Duodenal mucosa (tissue), 2 donors: ENCODE measurements around the gene NCAPH2.
"Not testable (repeated sequence)": the region's sequence is repeated elsewhere in the genome, so short reads cannot be mapped to it uniquely, and the experiment has no call there.

Experiments used
- H3K27ac ChIP-seq: one replicate; pipeline ENCODE4 v1.7.0; 2013; ENCODE audit warnings: low read depth, low read length
- H3K27me3 ChIP-seq, 2 donors: one replicate each; pipeline ENCODE4 v1.7.0; 2013; ENCODE audit warnings: low read length in 2 of 2, control low read depth in 1 of 2; ENCODE audit not compliant: insufficient read depth in 2 of 2, control insufficient read depth in 1 of 2
- H3K36me3 ChIP-seq, 2 donors: one replicate each; pipeline ENCODE4 v1.7.0; 2013; ENCODE audit warnings: low read length in 2 of 2, control low read depth in 1 of 2; ENCODE audit not compliant: insufficient read depth in 2 of 2, control insufficient read depth in 1 of 2
- H3K4me1 ChIP-seq, 2 donors: one replicate each; pipeline ENCODE4 v1.7.0; 2013; ENCODE audit warnings: low read length in 2 of 2, control low read depth in 1 of 2; ENCODE audit not compliant: insufficient read depth in 2 of 2, control insufficient read depth in 1 of 2
- H3K4me3 ChIP-seq, 2 donors: one replicate each; pipeline ENCODE4 v1.7.0; 2013; ENCODE audit warnings: low read length in 2 of 2, low read depth in 1 of 2
- H3K9ac ChIP-seq, 2 donors: one replicate each; pipeline ENCODE4 v1.7.0; 2013; ENCODE audit warnings: low read length in 2 of 2, low read depth in 1 of 2
- H3K9me3 ChIP-seq, 2 donors: one replicate each; pipeline ENCODE4 v1.7.0; 2013; ENCODE audit warnings: low read length in 2 of 2, control low read depth in 1 of 2; ENCODE audit not compliant: control insufficient read depth in 1 of 2

The NCAPH2 gene

GRCh38 chr22:50519151-50519550 is 11.1 kb downstream of the NCAPH2 start:
- Histone ChIP-seq H3K9me3 (no peaks in the 10 kb centered on the region), H3K4me3 (no peak overlapping the region), H3K4me1 (peaks cover 10 to 18% of the 10 kb centered on the region in 2 donors), H3K36me3 (peaks cover 28 to 69% of the 10 kb centered on the region in 2 donors), H3K9ac (no peak overlapping the region), H3K27ac (no peak overlapping the region), H3K27me3 (no peaks in the 10 kb centered on the region)

DNA sequence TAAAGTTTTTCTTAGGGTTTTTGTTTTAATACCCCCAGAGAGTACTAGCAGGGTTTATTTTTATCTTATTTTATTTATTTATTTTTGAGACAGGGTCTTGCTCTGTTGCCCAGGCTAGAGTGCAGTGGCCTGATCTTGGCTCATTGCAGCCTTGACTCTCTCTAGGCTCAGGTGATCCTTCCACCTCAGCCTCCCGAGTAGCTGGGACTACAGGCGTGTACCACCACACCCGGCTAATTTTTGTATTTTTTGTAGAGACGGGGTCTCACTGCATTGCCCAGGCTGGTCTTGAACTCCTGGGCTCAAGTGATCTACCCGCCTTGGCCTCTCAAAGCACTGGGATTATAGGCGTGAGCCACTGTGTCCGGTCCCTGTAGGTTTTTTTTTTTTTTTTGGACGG is 12.2 kb downstream of the NCAPH2 start:
- not testable (repeated sequence) for H3K9me3 ChIP-seq, H3K9ac ChIP-seq, H3K4me3 ChIP-seq, H3K27ac ChIP-seq, H3K27me3 ChIP-seq
- H3K4me1 ChIP-seq: peaks cover 15 to 27% of the 10 kb centered on the region in 2 donors
- peaks cover 28 to 64% of the 10 kb centered on the region in 2 donors for H3K36me3 ChIP-seq

DNA sequence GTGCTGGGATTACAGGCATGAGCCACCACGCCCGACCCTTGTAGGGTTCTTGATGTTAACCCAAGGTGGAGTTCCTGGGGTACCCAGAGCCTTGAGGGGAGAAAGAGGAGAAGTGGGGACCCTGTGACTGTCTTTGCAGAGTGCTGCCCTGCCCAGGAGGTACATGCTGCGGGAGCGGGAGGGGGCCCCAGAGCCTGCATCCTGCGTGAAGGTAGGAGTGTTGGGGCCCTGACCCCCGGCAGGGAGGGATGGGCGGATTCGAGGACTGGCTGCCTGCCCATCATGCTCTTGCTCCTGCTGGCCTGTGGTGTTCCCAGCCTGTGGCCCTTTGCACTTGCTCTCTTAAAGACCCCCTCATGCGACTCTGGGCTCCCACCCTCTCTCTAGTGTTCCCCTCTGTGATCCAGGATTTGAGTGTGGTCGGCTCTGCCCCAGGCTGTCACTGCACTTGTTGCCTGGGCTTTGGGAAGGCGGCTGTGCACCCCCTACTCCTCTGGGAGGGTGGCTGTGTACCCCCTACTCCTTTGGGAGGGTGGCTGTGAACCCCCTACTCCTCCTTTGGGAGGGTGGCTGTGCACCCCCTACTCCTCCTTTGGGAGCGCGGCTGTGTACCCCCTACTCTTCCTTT is 12.9 kb downstream of the NCAPH2 start:
- Histone ChIP-seq H3K9ac (no peak overlapping the region), H3K36me3 (peaks cover 28 to 64% of the 10 kb centered on the region in 2 donors), H3K4me1 (peaks cover 15 to 27% of the 10 kb centered on the region in 2 donors), H3K27ac (no peak overlapping the region), H3K4me3 (no peak overlapping the region), H3K27me3 (no peaks in the 10 kb centered on the region), H3K9me3 (no peaks in the 10 kb centered on the region)

DNA sequence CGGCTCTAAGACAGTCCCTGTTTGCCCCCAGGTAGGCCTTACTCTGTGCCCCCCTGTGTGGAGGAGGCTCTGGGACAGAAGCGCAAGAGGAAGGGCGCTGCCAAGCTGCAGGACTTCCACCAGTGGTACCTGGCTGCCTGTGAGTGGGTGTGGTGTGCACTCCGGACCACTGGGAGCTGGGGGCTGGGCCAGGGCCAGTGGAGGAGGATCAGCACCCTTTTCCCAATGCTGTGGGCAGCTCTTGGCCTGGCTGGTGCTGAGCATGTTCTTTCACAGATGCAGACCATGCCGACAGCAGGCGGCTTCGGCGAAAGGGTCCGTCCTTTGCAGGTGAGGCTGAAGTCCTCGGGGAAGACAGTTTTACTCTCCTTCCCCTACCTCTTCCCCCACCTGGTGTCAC is 13.7 kb downstream of the NCAPH2 start:
- H3K9ac ChIP-seq: no peak overlapping the region
- no peak overlapping the region for H3K27ac ChIP-seq
- H3K9me3 ChIP-seq: no peaks in the 10 kb centered on the region
- no peaks in the 10 kb centered on the region for H3K27me3 ChIP-seq
- H3K4me3 ChIP-seq: no peak overlapping the region
- peaks cover 28 to 58% of the 10 kb centered on the region in 2 donors for H3K36me3 ChIP-seq
- peaks cover 18 to 30% of the 10 kb centered on the region in 2 donors for H3K4me1 ChIP-seq

DNA sequence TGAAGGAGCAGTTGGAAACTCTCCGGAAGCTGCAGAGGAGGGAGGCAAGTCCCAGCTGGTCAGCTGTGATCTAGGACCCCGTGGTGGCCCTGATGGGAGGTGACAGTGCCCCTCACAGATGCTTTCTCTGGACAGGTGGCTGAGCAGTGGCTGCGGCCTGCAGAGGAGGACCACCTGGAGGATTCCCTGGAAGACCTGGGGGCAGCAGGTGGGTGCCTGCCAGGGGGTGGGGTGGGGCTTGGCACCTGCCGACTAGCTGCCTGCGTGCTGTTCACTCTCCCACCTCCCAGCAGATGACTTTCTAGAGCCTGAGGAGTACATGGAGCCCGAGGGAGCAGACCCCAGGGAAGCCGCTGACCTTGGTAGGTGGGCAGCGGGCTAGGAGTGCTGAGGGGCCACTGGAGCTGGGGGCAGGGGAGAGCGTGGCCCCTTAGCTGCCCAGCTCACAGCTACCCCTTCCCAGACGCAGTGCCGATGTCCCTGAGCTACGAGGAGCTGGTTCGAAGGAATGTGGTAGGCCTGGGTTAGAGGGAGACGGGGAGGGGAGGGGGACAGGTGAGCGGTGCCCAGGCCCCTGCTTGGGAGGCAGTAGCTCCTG is 14.3 kb downstream of the NCAPH2 start:
- Histone ChIP-seq H3K36me3 (peaks cover 24 to 54% of the 10 kb centered on the region in 2 donors), H3K9ac (no peak overlapping the region), H3K4me3 (no peak overlapping the region), H3K27me3 (no peaks in the 10 kb centered on the region), H3K4me1 (peaks cover 24 to 36% of the 10 kb centered on the region in 2 donors), H3K27ac (no peak overlapping the region), H3K9me3 (no peaks in the 10 kb centered on the region)

DNA sequence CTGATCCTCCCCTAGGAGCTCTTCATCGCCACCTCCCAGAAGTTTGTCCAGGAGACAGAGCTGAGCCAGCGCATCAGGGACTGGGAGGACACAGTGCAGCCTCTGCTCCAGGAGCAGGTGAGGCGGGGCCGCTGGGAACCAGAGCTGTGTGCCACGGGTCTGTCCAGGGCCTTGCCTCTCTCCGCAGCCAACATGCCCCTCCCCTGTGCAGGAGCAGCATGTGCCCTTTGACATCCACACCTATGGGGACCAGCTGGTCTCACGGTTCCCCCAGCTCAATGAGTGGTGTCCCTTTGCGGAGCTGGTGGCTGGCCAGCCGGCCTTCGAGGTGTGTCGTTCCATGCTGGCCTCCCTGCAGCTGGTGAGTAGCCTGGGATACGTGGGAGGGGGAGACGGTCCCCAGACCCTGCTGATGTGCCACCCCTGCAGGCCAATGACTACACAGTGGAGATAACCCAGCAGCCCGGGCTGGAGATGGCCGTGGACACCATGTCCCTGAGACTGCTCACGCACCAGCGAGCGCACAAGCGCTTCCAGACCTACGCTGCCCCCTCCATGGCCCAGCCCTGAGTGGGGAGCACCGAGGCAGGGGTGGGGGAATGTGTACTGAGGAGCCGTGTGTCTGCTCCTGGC is 14.9 kb downstream of the NCAPH2 start:
- Histone ChIP-seq H3K36me3 (peaks cover 18 to 48% of the 10 kb centered on the region in 2 donors), H3K9ac (no peak overlapping the region), H3K4me1 (peaks cover 29 to 42% of the 10 kb centered on the region in 2 donors), H3K4me3 (peak overlapping the region in 1 of 2 donors; percentile 62), H3K27ac (no peak overlapping the region), H3K9me3 (no peaks in the 10 kb centered on the region), H3K27me3 (no peaks in the 10 kb centered on the region)

DNA sequence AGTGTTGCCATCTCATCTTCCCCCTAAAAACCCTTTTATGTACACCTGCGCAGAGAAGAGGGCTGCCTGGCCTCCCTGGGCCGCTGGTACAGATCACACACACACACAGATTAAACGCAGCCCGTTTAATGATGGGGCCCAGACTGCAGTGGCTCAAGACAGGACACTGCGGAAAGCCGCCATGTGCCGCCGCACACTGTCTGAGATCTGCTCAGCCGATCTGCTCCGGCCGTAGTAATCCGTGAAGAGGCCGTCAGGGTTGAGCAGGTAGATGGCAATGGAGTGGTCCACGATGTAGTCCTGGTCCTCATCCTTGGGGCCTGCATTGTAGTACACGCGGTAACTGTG is 15.4 kb downstream of the NCAPH2 start:
- Histone ChIP-seq H3K4me3 (peak overlapping the region in 1 of 2 donors; percentile 62), H3K27me3 (no peaks in the 10 kb centered on the region), H3K4me1 (peaks cover 34 to 48% of the 10 kb centered on the region in 2 donors), H3K36me3 (peaks cover 17 to 43% of the 10 kb centered on the region in 2 donors), H3K27ac (no peak overlapping the region), H3K9ac (peak overlapping the region in 1 of 2 donors; percentile 72), H3K9me3 (no peaks in the 10 kb centered on the region)

- peak overlapping the region; percentile 62 to 77 for H3K4me3 ChIP-seq
- H3K27me3 ChIP-seq: no peaks in the 10 kb centered on the region
- H3K36me3 ChIP-seq: peaks cover 17 to 37% of the 10 kb centered on the region in 2 donors
- H3K27ac ChIP-seq: no peak overlapping the region
- peaks cover 40 to 53% of the 10 kb centered on the region in 2 donors for H3K4me1 ChIP-seq
- peak overlapping the region; percentile 72 for H3K9ac ChIP-seq
- H3K9me3 ChIP-seq: no peaks in the 10 kb centered on the region
Measured at GRCh38 chr22:50523806-50524675, 16.0 kb downstream of the NCAPH2 start.

DNA sequence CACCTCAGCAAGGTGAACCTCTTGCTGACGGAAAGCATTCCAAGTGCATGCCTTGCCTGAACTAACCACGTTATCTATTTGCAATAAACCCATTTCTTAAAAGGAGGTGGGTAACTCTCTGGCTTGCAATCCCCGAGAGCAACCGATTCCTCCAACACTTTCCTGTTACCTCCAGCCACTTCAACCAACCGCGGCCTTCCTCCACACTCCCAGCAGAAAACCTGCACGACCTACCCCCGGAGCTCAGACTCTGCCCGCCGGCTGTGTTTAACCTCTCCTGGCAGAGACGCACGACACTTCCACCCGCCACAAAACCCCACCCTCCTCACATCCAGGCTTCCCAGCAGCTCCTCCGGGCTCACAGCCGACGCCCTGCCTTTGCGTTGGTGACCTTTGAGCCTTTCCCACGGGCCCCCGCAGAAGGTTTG is 16.7 kb downstream of the NCAPH2 start:
- peaks cover 12 to 31% of the 10 kb centered on the region in 2 donors for H3K36me3 ChIP-seq
- H3K27me3 ChIP-seq: no peaks in the 10 kb centered on the region
- H3K4me3 ChIP-seq: peak overlapping the region; percentile 62 to 77
- peaks cover 44 to 60% of the 10 kb centered on the region in 2 donors for H3K4me1 ChIP-seq
- peak overlapping the region; percentile 96 for H3K27ac ChIP-seq
- no peaks in the 10 kb centered on the region for H3K9me3 ChIP-seq
- peak overlapping the region; percentile 72 for H3K9ac ChIP-seq
